Vagina (tissue), 2 donors: ENCODE measurements around the gene BIRC5. TPM values are rescaled to one million over a fixed set of nuclear protein-coding genes. Genes with fewer than 3 reads are reported as not detected.

Experiments
- DNase-seq, 2 donors: peaks; one replicate each; pipeline ENCODE4 v3.0.0-alpha.2; 2017; ENCODE audit errors: extremely low spot score in 2 of 2
- H3K27ac ChIP-seq: fragments of 200-600 bp; sonication (generic); one replicate; pipeline ENCODE4 v1.5.1; 2019
- H3K27me3 ChIP-seq: fragments of 200-600 bp; sonication (generic); one replicate; pipeline ENCODE4 v1.5.1; 2019
- H3K36me3 ChIP-seq, 2 donors: fragments of 200-600 bp; sonication (generic); one replicate each; pipeline ENCODE4 v1.5.1; 2017 to 2019
- H3K4me1 ChIP-seq: fragments of 200-600 bp; sonication (generic); one replicate; pipeline ENCODE4 v1.5.1; 2019
- H3K4me3 ChIP-seq, 2 donors: fragments of 200-600 bp; sonication (generic); 1 replicate in 1 of 2; 2 replicates in 1 of 2; pipeline ENCODE4 v1.5.1; 2016 to 2019
- H3K9me3 ChIP-seq: fragments of 200-600 bp; sonication (generic); one replicate; pipeline ENCODE4 v1.5.1; 2019
- CTCF ChIP-seq, 3 experiments: fragments of 450-650 bp in 2 of 3; fragments of 200-600 bp in 1 of 3; sonication (generic) in 1 of 3; IDR thresholded peaks; one replicate each; pipeline ENCODE4 v1.5.1; 2017 to 2019; ENCODE audit warnings: antibody characterized with exemption in 3 of 3, mild to moderate bottlenecking in 2 of 3, moderate library complexity in 2 of 3
- POLR2A ChIP-seq, 2 donors: fragments of 450-650 bp; IDR thresholded peaks; one replicate each; pipeline ENCODE4 v1.6.1; 2017; ENCODE audit warnings: antibody characterized with exemption in 2 of 2, mild to moderate bottlenecking in 2 of 2, moderate library complexity in 2 of 2
- POLR2AphosphoS5 ChIP-seq, 2 donors: sonication (generic); formaldehyde crosslinking; IDR thresholded peaks; one replicate each; pipeline ENCODE4 v1.9.0; 2017; ENCODE audit warnings: antibody characterized with exemption in 2 of 2, mild to moderate bottlenecking in 2 of 2, low read depth in 1 of 2; ENCODE audit not compliant: insufficient read depth in 1 of 2
- intact Hi-C: fragments of 100-400 bp; cut with DNase I; formaldehyde crosslinking; loops from one replicate; pipeline ENCODE4 v1.15.1; 2023
- total RNA-seq: library from RNA; depleted of rRNA; stranded (reverse); fragments of >200 nt; gene quantifications from one replicate; pipeline ENCODE4 v1.2.3, GENCODE V29; 2016

Gene BIRC5
- total RNA-seq, 1 donor from 2014 or later = 3.4 TPM

GRCh38 chr17:78186692-78187595, 27.1 kb upstream of the BIRC5 start, which contains the start of the genes AFMID and TK1:
Gene AFMID, plus strand, starts transcription at chr17:78187362. Its CDS starts 9 bp downstream, at chr17:78187371.
Gene TK1, minus strand, starts transcription at chr17:78187052. Its CDS starts 58 bp downstream, at chr17:78186994.
- TF ChIP-seq POLR2AphosphoS5 (IDR thresholded peaks at IDR 0.05; ENCODE audit: insufficient read depth in 1 of 2, low read depth in 1 of 2) (peak; percentile 72 to 80), POLR2A (IDR thresholded peaks at IDR 0.05) (peak in 1 of 2 donors; percentile 41), CTCF (IDR thresholded peaks at IDR 0.05) (peak; percentile 58 to 81 (median 60))
- peak within 1 kb of the TSS; percentile 73 for H3K27ac ChIP-seq
- H3K4me1 ChIP-seq = peaks cover 26% of the 10 kb centered on the region
- H3K9me3 ChIP-seq = no peaks in the 10 kb centered on the region
- H3K4me3 ChIP-seq = peak within 1 kb of the TSS; percentile 46 to 56
- intact Hi-C loops = loop anchor here (1.0 kb wide), 1 partner anchor 39 kb away; no protein-coding TSS in a partner anchor
- H3K36me3 ChIP-seq = no peaks in the 10 kb centered on the region
- H3K27me3 ChIP-seq = no peaks in the 10 kb centered on the region
- peak in 1 of 2 donors; percentile 97 for DNase-seq

GRCh38 chr17:78196716-78197115, 17.3 kb upstream of the BIRC5 start:
- DNase-seq = no peak
- H3K27ac ChIP-seq = no peak overlapping the region
- TF ChIP-seq POLR2A (IDR thresholded peaks at IDR 0.05) (no peak), CTCF (IDR thresholded peaks at IDR 0.05) (no peak), POLR2AphosphoS5 (IDR thresholded peaks at IDR 0.05; ENCODE audit: insufficient read depth in 1 of 2, low read depth in 1 of 2) (no peak)
- H3K27me3 ChIP-seq = no peaks in the 10 kb centered on the region
- H3K4me1 ChIP-seq = peaks cover 16% of the 10 kb centered on the region
- no peaks in the 10 kb centered on the region for H3K9me3 ChIP-seq
- no peak overlapping the region for H3K4me3 ChIP-seq
- no peaks in the 10 kb centered on the region for H3K36me3 ChIP-seq
- intact Hi-C loops = no loop called here

GRCh38 chr17:78197147-78197832, 16.8 kb upstream of the BIRC5 start:
- Histone ChIP-seq H3K9me3 (no peaks in the 10 kb centered on the region), H3K4me3 (no peak overlapping the region), H3K36me3 (no peaks in the 10 kb centered on the region), H3K27me3 (no peaks in the 10 kb centered on the region), H3K27ac (peak overlapping the region; percentile 56), H3K4me1 (peaks cover 16% of the 10 kb centered on the region)
- TF ChIP-seq CTCF (IDR thresholded peaks at IDR 0.05) = no peak
- TF ChIP-seq POLR2A (IDR thresholded peaks at IDR 0.05) = no peak
- TF ChIP-seq POLR2AphosphoS5 (IDR thresholded peaks at IDR 0.05; ENCODE audit: insufficient read depth in 1 of 2, low read depth in 1 of 2) = no peak
- intact Hi-C loops = no loop called here
- no peak for DNase-seq

- no peak overlapping the region for H3K27ac ChIP-seq
- no peaks in the 10 kb centered on the region for H3K27me3 ChIP-seq
- peaks cover 0 to 4% of the 10 kb centered on the region in 2 donors for H3K36me3 ChIP-seq
- H3K9me3 ChIP-seq = no peaks in the 10 kb centered on the region
- no peak overlapping the region for H3K4me3 ChIP-seq
- peaks cover 16% of the 10 kb centered on the region for H3K4me1 ChIP-seq
- no peak for DNase-seq
- TF ChIP-seq POLR2A (IDR thresholded peaks at IDR 0.05) (no peak), CTCF (IDR thresholded peaks at IDR 0.05) (no peak)
- intact Hi-C loops = no loop called here
These were observed 13.6 kb upstream of the BIRC5 start for GRCh38 chr17:78200451-78200850.
